HL-60 (cell line): ENCODE measurements around the gene COL28A1.

Experiments used
- DNase-seq, 2 experiments: peaks; one replicate each; pipeline ENCODE4 v3.0.0-alpha.2; 2010 to 2020; ENCODE audit warnings: low read depth in 1 of 2, low spot score in 1 of 2
- H3K27ac ChIP-seq: fragments of 250-450 bp; sonication (Bioruptor Pico); replicated peaks from 2 replicates; pipeline ENCODE4 v1.5.1; 2020; ENCODE audit warnings: mild to moderate bottlenecking, moderate library complexity
- H3K27me3 ChIP-seq: fragments of 250-450 bp; sonication (Bioruptor Pico); 2 replicates; pipeline ENCODE4 v1.5.1; 2021; ENCODE audit warnings: mild to moderate bottlenecking, moderate library complexity; ENCODE audit not compliant: insufficient read depth, poor library complexity, severe bottlenecking
- H3K4me3 ChIP-seq: replicated peaks from 2 replicates; pipeline ENCODE4 v1.5.1; 2011; ENCODE audit warnings: mild to moderate bottlenecking, control low read depth, low read length; ENCODE audit not compliant: insufficient read depth
- CTCF ChIP-seq: IDR thresholded peaks from one replicate; pipeline ENCODE4 v1.5.1; 2011; ENCODE audit warnings: low read length, control low read depth, inconsistent platforms; ENCODE audit not compliant: insufficient read depth
- GABPA ChIP-seq: IDR thresholded peaks from 2 replicates; pipeline ENCODE4 v1.6.1; 2012; ENCODE audit warnings: low read depth
- POLR2AphosphoS5 ChIP-seq: IDR thresholded peaks from 2 replicates; pipeline ENCODE4 v1.6.1; 2012; ENCODE audit warnings: low read depth
- REST ChIP-seq: IDR thresholded peaks from 2 replicates; pipeline ENCODE4 v1.6.1; 2012; ENCODE audit warnings: low read depth; ENCODE audit not compliant: insufficient replicate concordance
- SPI1 ChIP-seq: IDR thresholded peaks from 2 replicates; pipeline ENCODE4 v1.6.1; 2012; ENCODE audit warnings: low read depth, mild to moderate bottlenecking, borderline replicate concordance

The COL28A1 gene

GRCh38 chr7:7327423-7327822 is 208.2 kb downstream of the COL28A1 start:
- no peak for TF ChIP-seq GABPA
- TF ChIP-seq SPI1, result no peak
- no peak for TF ChIP-seq POLR2AphosphoS5
- TF ChIP-seq CTCF, result no peak
- no peak for TF ChIP-seq REST
- no peak for DNase-seq
- no peaks in the 10 kb centered on the region for H3K27me3 ChIP-seq
- no peak overlapping the region for H3K4me3 ChIP-seq
- H3K27ac ChIP-seq, result no peak overlapping the region

- H3K27ac ChIP-seq, result no peak overlapping the region
- TF ChIP-seq SPI1 (no peak), CTCF (no peak), GABPA (no peak), REST (no peak), POLR2AphosphoS5 (no peak)
- no peak overlapping the region for H3K4me3 ChIP-seq
Observed at GRCh38 chr7:7324698-7325097, 211.0 kb downstream of the COL28A1 start.

GRCh38 chr7:7323921-7324320 is 211.8 kb downstream of the COL28A1 start:
- no peaks in the 10 kb centered on the region for H3K27me3 ChIP-seq
- DNase-seq, result no peak
- H3K27ac ChIP-seq, result no peak overlapping the region
- TF ChIP-seq SPI1 (no peak), CTCF (no peak), GABPA (no peak), REST (no peak), POLR2AphosphoS5 (no peak)
- no peak overlapping the region for H3K4me3 ChIP-seq

More at GRCh38 chr7:7324698-7325097, 211.0 kb downstream of the COL28A1 start:
- no peaks in the 10 kb centered on the region for H3K27me3 ChIP-seq
- DNase-seq, result no peak
